Endothelial cell (in vitro differentiated cells): Measurements from ENCODE around the gene PARVG. TPM values are rescaled to one million over a fixed set of nuclear protein-coding genes. Genes with fewer than 3 reads are reported as not detected.

Experiments
- DNase-seq: peaks from one replicate; pipeline ENCODE4 v3.0.0; 2021; ENCODE audit warnings: low spot score
- H3K27ac Mint-ChIP-seq: one replicate; pipeline ENCODE4 v1.8.0; 2021; ENCODE audit warnings: mixed read lengths, inconsistent platforms; ENCODE audit not compliant: unreplicated experiment
- H3K27me3 Mint-ChIP-seq: one replicate; pipeline ENCODE4 v1.8.0; 2021; ENCODE audit warnings: mild to moderate bottlenecking, moderate library complexity, mixed read lengths, inconsistent platforms; ENCODE audit not compliant: unreplicated experiment
- H3K36me3 Mint-ChIP-seq: one replicate; pipeline ENCODE4 v1.8.0; 2021; ENCODE audit warnings: mild to moderate bottlenecking, low read depth, mixed read lengths, inconsistent platforms; ENCODE audit not compliant: unreplicated experiment
- H3K4me1 Mint-ChIP-seq: one replicate; pipeline ENCODE4 v1.8.0; 2021; ENCODE audit warnings: mild to moderate bottlenecking, mixed read lengths, inconsistent platforms; ENCODE audit not compliant: unreplicated experiment
- H3K4me3 Mint-ChIP-seq: one replicate; pipeline ENCODE4 v1.8.0; 2021; ENCODE audit warnings: mild to moderate bottlenecking, mixed read lengths, inconsistent platforms; ENCODE audit not compliant: unreplicated experiment
- H3K9me3 Mint-ChIP-seq: one replicate; pipeline ENCODE4 v1.8.0; 2021; ENCODE audit warnings: mixed read lengths, inconsistent platforms; ENCODE audit not compliant: unreplicated experiment
- CTCF ChIP-seq: fragments of 200-600 bp; sonication (generic); IDR thresholded peaks from one replicate; pipeline ENCODE4 v1.5.0; 2021; ENCODE audit warnings: antibody characterized with exemption; ENCODE audit not compliant: unreplicated experiment
- total RNA-seq: library from RNA; stranded (reverse); fragmentation: NEBNext Ultra II Directional; extraction: Animal tissue kit (Norgen Biotek cat#: 25700); gene quantifications from one replicate; pipeline ENCODE4 v1.2.1, GENCODE V29; 2021; ENCODE audit not compliant: unreplicated experiment

The PARVG gene
- total RNA-seq, 1 donor from 2014 or later: 0.90 TPM

GRCh38 chr22:44196731-44197131, 16.0 kb downstream of the PARVG start:
- no peaks in the 10 kb centered on the region for H3K36me3 Mint-ChIP-seq

GRCh38 chr22:44197271-44197670, 16.5 kb downstream of the PARVG start:
- no peak for TF ChIP-seq CTCF
- no peaks in the 10 kb centered on the region for H3K9me3 Mint-ChIP-seq

More at GRCh38 chr22:44196731-44197131, 16.0 kb downstream of the PARVG start:
- no peak for TF ChIP-seq CTCF
- no peaks in the 10 kb centered on the region for H3K9me3 Mint-ChIP-seq
- peaks cover 1% of the 10 kb centered on the region for H3K27me3 Mint-ChIP-seq
- H3K4me1 Mint-ChIP-seq: no peaks in the 10 kb centered on the region
- no peak overlapping the region for H3K27ac Mint-ChIP-seq
- DNase-seq: no peak
- H3K4me3 Mint-ChIP-seq: no peak overlapping the region

GRCh38 chr22:44199164-44199563, 18.4 kb downstream of the PARVG start:
- Mint-ChIP-seq H3K36me3 (no peaks in the 10 kb centered on the region), H3K27ac (no peak overlapping the region), H3K27me3 (peaks cover 1% of the 10 kb centered on the region), H3K4me3 (no peak overlapping the region), H3K9me3 (no peaks in the 10 kb centered on the region), H3K4me1 (no peaks in the 10 kb centered on the region)
- no peak for DNase-seq
- no peak for TF ChIP-seq CTCF

More at GRCh38 chr22:44197271-44197670, 16.5 kb downstream of the PARVG start:
- no peaks in the 10 kb centered on the region for H3K4me1 Mint-ChIP-seq
- no peaks in the 10 kb centered on the region for H3K36me3 Mint-ChIP-seq
- peaks cover 1% of the 10 kb centered on the region for H3K27me3 Mint-ChIP-seq
- no peak overlapping the region for H3K27ac Mint-ChIP-seq
- H3K4me3 Mint-ChIP-seq: no peak overlapping the region
- DNase-seq: no peak

DNA sequence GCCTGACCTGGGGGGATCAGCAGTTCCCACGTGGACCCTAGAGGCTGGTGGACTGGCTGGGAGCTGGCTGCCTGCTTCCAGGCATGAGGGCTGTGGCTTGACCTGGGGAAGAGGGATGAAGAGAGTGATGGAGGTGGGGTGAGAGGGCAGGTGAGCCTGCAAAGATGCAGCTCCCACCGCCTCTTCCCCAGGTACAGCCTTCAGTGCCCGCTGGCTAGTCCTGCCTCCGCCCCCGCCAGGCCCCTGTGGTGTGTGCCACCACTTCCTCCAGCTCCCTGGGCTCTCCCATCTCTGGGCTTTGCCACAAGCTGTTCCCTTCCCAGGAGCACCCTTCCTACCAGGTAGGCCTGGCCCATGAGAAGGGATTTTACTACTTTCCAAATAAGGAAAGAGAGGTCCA, 19.1 kb downstream of the PARVG start:
- DNase-seq: no peak
- no peak for TF ChIP-seq CTCF
- Mint-ChIP-seq H3K4me3 (no peak overlapping the region), H3K36me3 (no peaks in the 10 kb centered on the region), H3K27ac (no peak overlapping the region), H3K4me1 (no peaks in the 10 kb centered on the region), H3K9me3 (no peaks in the 10 kb centered on the region), H3K27me3 (peaks cover 4% of the 10 kb centered on the region)

GRCh38 chr22:44200451-44200850, 19.7 kb downstream of the PARVG start:
- peaks cover 6% of the 10 kb centered on the region for H3K27me3 Mint-ChIP-seq
- H3K4me3 Mint-ChIP-seq: no peak overlapping the region
- H3K9me3 Mint-ChIP-seq: no peaks in the 10 kb centered on the region
- DNase-seq: no peak
- H3K4me1 Mint-ChIP-seq: no peaks in the 10 kb centered on the region
- TF ChIP-seq CTCF: no peak
- no peaks in the 10 kb centered on the region for H3K36me3 Mint-ChIP-seq
- no peak overlapping the region for H3K27ac Mint-ChIP-seq
